GM19238 (cell line): ENCODE data around the gene ZSWIM8.
"Not testable (repeated sequence)": the region's sequence is repeated elsewhere in the genome, so short reads cannot be mapped to it uniquely, and the experiment has no call there.

ENCODE experiments used
- DNase-seq: peaks from one replicate; pipeline ENCODE4 v3.0.0; 2011; ENCODE audit warnings: low spot score; ENCODE audit not compliant: insufficient read length

The ZSWIM8 gene

DNA sequence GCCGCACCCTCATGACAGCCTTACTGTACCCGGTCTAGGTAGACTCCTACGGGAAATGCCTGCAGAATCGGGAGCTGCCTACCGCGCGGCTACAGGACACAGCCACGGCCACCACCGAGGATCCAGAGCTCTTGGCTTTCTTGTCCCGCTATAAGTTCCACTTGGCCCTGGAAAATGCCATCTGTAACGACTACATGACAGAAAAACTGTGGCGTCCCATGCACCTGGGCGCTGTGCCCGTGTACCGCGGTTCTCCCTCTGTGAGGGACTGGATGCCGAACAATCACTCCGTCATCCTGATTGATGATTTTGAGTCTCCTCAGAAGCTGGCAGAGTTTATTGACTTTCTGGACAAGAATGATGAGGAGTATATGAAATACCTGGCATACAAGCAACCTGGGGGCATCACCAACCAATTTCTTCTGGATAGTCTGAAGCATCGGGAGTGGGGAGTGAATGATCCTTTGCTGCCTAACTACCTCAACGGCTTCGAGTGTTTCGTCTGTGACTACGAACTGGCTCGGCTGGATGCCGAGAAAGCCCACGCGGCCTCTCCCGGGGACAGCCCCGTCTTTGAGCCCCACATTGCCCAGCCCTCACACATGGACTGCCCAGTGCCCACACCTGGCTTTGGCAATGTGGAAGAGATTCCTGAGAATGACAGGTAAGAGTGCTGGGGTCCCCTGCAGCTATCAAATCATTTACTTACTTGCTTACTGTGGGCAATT lies 12.1 kb upstream of the ZSWIM8 start:
- no peak for DNase-seq

GRCh38 chr10:73774637-73775036 lies 10.8 kb upstream of the ZSWIM8 start:
- DNase-seq, result no peak

- DNase-seq, result no peak
Observed at GRCh38 chr10:73779018-73779417, 6.4 kb upstream of the ZSWIM8 start.

DNA sequence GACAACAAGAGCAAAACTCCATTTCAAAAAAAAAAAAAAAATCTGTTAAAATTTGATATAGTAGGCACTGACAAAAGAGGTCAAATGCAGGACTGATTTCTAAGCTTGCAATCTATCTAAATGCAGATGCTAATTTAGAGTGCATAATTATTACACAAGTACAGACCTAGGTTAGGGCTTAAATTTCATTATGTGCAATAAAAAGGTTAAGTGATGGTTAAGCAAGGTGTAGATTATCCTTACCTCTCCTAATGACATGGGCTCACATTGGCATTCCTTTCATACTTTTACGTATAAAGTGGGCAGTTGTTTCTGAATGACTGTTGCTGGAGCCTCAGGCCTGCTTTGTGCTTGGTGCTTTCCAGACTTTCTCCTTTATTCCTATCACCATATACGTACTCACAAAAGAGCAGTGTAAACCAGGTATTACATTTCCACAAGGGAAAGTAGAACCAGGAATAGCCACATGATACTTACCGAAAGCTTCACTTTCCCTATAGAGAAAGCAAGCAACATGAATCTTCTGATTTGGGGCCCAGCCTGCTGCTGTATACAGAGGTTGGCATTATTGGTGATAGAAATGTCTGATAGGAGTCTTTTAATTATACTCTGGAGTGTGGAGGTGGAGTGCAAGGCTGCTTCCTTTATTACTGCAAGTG lies 5.7 kb upstream of the ZSWIM8 start:
- DNase-seq, result no peak

DNA sequence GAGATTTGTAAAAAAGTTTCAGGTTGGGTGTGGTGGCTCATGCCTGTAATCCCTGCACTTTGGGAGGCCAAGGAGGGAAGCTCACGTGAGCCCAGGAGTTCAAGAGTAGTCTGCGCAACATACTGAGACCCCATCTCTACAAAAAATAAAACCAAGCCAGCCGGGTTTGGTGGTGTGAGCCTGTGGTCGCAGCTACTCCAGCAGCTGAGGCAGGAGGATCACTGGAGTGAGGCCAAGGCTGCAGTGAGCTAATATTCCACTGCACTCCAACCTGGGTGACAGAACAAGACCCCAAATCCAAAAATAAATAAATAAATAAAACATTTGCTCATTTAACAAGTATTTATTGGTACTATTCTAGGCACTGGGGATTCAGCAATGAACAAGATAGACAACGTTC lies 5.1 kb upstream of the ZSWIM8 start:
- DNase-seq, result no peak

DNA sequence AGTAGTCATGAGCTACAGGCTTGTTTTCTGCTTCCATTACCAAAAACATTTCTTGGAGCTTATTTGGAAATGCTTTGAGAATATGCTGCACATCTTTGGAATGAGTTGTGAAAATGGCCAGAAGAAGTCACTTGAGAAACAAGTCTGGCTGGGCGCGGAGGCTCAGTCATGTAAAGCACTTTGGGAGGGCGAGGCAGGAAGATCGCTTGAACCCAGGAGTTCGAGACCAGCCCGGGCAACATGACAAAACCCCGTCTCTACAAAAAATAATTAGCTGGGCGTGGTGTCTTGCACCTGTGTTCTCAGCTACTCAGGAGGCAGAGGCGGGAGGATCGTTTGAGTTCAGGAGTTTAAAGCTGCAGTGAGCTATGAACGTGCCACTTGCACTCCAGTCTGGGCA lies 4.4 kb upstream of the ZSWIM8 start:
- DNase-seq, result no peak

GRCh38 chr10:73781548-73781878 lies 3.9 kb upstream of the ZSWIM8 start:
- no peak for DNase-seq

DNA sequence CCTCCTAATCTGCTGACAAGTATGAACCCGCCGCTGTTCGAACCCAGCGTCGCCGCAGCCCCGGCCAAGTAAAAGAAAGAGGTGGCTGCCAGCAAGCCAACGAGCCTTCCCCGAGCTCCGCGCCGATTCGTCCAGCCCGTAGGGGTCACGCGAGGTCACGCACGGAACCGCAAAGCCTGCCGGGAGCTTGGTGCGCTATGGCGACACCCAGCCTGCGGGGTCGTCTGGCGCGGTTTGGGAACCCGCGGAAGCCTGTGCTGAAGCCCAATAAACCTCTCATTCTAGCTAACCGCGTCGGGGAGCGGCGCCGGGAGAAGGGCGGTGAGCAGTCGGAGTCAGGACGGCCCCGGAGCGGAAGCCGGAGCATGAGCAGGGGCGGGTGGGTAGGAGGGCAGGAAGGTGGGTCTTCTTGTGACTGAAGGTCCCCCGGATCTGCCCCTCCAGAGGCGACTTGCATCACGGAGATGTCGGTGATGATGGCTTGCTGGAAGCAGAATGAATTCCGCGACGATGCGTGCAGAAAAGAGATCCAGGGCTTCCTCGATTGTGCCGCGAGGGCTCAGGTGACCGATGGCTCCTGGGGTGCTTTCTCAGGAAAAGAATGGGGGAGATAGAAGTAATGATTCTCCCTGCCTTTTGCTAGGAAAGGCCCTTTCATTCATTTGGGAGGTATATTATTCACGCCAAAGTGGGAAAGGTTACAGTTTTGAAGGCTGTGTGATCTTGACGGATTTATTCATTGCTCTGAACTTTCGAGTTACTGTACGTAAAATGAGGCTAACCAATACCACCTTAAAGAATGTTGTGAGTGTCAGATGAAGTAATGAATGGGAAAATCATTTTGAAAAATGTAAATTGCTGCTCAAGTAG lies 3.3 kb upstream of the ZSWIM8 start, which contains the start of gene CHCHD1:
TSS of gene CHCHD1 (plus strand) at position 170 of the 870 bp plus-strand sequence. CDS start at position 198, 28 bp downstream.
- DNase-seq, result peak; percentile 93

DNA sequence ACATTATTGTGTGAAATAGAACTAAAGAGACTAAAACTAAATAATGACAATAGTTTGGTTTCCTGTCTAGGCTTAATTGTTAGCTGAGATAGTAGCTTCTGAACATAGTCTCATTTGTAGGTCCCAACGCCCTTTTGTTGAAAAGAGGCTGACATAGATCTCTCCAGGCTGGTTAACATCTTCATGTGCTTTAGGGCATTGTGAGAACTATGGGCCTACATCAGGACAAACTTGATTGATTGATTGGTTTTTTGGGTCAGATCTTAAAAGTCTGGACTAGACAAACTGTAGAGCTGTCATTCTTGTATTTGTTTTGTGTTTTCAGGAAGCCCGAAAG lies 2.7 kb upstream of the ZSWIM8 start:
- DNase-seq, result no peak

DNA sequence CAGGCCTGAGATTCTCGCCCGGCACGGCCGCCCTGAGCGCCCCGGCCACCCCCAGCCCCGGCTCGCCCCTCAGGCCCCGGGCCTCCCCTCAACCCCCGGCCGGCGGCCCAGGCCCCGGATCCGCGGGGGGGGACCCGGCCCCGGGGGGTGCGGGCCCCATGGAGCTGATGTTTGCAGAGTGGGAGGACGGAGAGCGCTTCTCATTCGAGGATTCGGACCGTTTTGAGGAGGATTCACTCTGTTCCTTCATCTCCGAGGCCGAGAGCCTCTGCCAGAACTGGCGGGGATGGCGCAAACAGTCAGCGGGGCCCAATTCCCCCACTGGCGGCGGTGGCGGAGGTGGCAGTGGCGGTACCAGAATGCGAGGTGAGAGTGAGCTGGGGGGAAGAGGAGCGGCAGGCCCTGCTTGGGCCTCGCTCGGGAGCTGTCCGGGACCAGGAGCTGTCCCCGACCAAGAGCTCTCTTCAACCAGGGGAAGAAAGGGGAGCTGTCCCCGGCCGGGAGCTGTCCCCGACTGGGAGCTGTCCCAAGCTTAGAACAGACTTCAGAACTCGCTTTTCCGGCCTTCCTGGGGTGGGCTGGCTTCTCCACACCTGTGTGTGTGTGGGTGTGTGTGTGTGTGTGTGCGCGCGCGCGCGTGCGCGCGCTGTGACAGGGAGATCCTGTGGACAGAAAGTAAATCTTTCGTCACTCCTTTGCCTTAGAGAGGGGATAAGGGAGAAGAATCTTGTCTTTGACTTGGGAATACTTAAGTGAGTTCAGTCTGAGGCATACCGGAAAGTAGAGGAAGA lies 510 bp downstream of the ZSWIM8 start:
- DNase-seq, result no peak

DNA sequence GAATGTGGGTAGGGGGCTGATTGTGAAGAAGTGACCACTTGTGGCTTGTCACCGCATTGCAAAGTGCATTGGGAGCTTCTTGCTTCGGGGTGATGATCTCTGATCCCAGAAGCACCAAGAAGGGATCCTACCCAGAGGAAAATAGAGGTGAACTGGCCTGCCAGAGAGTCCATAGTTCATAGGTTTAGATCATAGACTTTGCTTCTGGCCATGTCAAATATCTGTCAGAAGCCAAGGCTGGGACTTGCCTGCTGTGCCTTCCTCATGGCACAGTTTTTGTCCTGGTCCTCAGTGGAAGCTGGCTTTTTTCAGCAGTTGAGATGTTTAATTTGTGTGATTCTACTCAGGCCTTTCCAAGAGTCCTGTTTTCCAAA lies 1.1 kb downstream of the ZSWIM8 start:
- DNase-seq, result no peak

DNA sequence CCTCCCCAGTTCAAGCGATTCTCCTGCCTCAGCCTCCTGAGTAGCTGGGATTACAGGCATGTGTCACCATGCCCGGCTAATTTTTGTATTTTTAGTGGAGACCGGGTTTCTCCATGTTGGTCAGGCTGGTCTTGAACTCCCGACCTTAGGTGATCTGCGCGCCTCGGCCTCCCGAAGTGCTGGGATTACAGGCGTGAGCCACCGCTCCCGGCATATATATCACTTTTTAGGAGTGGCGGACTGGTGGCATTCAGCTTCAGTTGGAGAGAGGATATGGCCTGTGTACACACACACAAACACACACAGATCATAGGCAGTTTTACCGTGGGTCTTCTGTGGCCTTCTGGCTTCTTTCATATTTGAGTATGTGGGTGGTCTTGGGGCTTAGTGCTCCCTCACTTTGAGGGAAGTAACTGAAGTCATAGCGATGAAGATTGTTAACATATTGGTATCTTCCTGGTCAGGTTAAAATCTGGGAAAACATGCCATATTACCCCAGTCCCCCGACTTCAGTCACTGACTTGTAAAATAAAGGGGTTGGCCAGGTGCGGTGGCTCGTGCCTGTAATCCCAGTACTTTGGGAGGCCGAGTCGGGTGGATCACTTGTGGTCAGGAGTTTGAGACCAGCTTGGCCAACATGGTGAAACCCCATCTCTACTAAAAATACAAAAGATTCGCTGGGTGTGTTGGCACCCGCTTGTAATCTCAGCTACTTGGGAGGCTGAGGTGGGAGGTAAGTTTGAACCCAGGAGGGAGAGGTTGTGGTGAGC lies 1.8 kb downstream of the ZSWIM8 start:
- not testable (repeated sequence) for DNase-seq

DNA sequence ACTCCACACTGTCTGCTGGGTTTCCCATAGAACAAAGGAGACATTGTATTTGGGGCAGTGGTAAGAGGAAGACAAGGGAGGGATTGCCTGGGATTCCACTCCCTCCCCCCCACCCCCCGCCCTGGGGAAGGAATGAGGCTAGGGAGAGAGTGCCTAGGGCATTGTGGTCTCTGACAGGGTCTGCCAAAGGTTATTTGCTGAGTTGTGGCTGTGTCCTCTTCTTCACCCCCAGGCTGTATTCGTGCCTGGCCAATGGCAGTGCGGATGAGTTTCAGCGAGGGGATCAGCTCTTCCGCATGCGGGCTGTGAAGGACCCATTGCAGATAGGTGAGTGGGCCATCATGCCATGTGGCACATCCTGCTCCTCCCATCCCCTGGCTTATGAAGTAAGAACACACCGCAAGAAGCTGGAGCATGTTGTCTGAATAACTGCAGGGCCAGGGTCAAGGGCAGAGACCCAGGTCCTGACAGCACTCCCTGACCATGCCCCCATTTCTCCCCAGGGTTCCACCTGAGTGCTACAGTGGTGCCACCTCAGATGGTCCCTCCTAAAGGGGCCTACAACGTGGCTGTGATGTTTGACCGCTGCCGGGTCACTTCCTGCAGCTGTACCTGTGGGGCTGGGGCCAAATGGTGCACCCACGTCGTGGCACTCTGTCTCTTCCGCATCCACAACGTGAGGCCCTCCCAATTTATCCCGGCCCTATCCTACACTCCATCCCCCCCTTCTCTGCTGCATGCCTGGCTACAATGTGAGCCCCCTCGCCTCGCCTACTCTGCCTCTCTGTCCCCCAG lies 3.7 kb downstream of the ZSWIM8 start:
- no peak for DNase-seq

- DNase-seq, result no peak
Observed at GRCh38 chr10:73789659-73790055, 4.3 kb downstream of the ZSWIM8 start.

DNA sequence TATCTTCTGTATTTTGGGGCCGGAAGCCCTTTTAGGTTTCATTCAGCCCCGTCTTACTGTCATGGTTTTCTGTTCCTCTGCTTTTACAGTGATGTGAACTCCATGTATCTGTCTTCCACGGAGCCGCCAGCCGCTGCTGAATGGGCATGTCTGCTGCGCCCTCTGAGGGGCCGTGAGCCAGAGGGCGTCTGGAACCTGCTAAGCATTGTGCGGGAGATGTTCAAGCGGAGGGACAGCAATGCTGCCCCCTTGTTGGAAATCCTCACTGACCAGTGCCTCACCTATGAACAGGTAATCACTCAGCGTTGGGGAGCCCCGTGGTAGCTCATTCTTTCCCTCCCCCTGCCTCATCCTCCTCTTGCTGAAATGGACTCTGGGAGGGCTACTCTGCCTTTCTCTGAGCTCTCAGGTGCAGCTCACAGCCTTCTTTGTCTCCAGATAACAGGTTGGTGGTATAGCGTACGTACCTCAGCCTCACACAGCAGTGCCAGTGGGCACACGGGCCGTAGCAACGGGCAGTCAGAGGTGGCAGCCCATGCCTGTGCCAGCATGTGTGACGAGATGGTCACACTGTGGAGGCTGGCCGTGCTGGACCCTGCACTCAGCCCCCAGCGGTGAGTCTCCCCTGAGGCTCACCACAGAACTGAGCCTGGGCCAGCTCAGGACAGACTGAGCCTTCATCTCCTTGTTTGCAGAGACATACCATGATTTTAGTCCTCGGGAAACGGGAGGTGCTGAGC lies 5.7 kb downstream of the ZSWIM8 start:
- DNase-seq, result no peak

- DNase-seq, result no peak
Observed at GRCh38 chr10:73791871-73792400, 6.5 kb downstream of the ZSWIM8 start.

GRCh38 chr10:73793456-73793855 lies 8.1 kb downstream of the ZSWIM8 start:
- DNase-seq, result no peak

- not testable (repeated sequence) for DNase-seq
Observed at GRCh38 chr10:73795491-73795890, 10.1 kb downstream of the ZSWIM8 start.

DNA sequence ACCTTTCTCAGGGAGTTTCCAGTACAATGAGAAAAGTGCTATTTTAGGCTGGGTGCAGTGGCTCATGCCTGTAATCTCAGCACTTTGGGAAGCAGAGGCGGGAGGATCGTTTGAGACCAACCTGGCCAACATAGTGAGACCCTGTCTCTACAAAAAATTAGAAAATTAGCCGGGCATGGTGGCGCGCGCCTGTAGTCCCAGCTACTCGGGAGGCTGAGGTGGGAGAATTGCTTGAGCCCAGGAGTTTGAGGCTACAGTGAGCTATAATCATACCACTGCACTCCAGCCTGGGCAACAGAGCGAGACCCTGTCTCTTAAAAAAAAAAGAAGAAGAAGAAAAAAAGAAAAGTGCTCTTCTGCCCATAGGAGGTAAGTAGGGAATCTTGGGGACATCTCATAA lies 10.6 kb downstream of the ZSWIM8 start:
- not testable (repeated sequence) for DNase-seq
